Cardiac fibroblast (primary cell): ENCODE data around the gene ACSBG1.

Source experiments
- DNase-seq, 2 donors: peaks; one replicate each; pipeline versions ENCODE4 v3.0.0 to v3.0.0-alpha.2; 2010; ENCODE audit warnings: low read depth in 2 of 2
- H3K4me3 ChIP-seq, 2 donors: replicated peaks in 1 of 2; 1 replicate in 1 of 2; 2 replicates in 1 of 2; pipeline ENCODE4 v1.5.1; 2011; ENCODE audit warnings: low read depth in 2 of 2, low read length in 2 of 2, mild to moderate bottlenecking in 2 of 2, moderate library complexity in 1 of 2
- CTCF ChIP-seq: IDR thresholded peaks from one replicate; pipeline ENCODE4 v1.5.1; 2011; ENCODE audit warnings: low read depth, mild to moderate bottlenecking, low read length, inconsistent platforms

Gene ACSBG1

GRCh38 chr15:78233496-78233895, 869 bp downstream of the ACSBG1 start:
- DNase-seq, result no peak
- H3K4me3 ChIP-seq, result no peak overlapping the region

GRCh38 chr15:78232951-78233350, 1.4 kb downstream of the ACSBG1 start:
- TF ChIP-seq CTCF, result no peak
- DNase-seq, result no peak
- no peak overlapping the region for H3K4me3 ChIP-seq

More at GRCh38 chr15:78233496-78233895, 869 bp downstream of the ACSBG1 start:
- TF ChIP-seq CTCF, result no peak

DNA sequence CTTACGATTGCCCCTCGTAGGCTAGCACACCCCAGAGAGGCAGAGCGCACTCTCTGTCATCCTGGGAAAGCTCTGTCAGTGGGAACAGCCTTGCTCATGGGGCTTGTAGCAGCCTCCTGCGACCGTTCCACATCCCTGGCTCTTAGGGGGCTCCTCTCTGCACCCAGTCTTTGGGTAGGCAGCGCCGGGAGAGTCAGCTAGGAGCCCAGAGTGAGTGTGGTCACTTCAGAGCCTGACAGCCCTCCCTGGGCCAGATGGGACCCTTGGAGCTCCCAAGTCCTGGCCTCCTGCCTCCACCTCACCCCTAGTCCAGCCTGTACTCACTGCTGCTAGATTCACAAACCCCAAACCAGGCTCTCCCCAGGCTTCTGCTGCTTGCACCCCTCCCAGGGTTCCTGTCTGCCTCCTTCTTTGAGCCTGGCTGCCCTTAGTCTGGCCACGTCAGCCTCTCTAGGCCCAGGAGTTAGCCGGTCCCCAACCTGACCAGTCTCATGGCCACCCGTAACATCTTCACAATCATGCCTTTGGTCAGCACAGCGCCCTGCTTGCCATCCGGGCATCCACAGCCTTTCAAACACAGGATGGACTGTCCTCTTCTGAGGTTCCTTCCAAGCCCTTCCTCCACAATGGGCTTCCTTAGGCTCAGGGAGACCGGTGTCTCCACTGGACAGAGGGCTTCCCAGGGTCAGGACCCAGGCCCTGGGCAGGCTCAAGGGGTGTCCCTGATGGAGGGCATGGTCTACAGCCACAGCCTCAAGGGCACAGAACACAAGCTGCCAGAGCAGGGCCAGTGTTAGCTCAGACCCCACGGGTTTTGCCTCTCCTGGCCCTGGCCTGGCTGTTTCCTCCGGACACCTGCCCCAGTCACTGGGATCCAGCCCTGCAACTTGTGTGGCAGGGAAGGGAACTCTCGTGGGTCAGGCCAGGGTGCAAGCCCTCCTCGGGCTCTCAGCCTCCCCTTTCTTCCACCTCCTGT, 4.6 kb downstream of the ACSBG1 start:
- no peak overlapping the region for H3K4me3 ChIP-seq
- DNase-seq, result no peak
- TF ChIP-seq CTCF, result no peak

GRCh38 chr15:78228356-78228996, 5.9 kb downstream of the ACSBG1 start:
- H3K4me3 ChIP-seq, result no peak overlapping the region
- TF ChIP-seq CTCF, result no peak
- no peak for DNase-seq

DNA sequence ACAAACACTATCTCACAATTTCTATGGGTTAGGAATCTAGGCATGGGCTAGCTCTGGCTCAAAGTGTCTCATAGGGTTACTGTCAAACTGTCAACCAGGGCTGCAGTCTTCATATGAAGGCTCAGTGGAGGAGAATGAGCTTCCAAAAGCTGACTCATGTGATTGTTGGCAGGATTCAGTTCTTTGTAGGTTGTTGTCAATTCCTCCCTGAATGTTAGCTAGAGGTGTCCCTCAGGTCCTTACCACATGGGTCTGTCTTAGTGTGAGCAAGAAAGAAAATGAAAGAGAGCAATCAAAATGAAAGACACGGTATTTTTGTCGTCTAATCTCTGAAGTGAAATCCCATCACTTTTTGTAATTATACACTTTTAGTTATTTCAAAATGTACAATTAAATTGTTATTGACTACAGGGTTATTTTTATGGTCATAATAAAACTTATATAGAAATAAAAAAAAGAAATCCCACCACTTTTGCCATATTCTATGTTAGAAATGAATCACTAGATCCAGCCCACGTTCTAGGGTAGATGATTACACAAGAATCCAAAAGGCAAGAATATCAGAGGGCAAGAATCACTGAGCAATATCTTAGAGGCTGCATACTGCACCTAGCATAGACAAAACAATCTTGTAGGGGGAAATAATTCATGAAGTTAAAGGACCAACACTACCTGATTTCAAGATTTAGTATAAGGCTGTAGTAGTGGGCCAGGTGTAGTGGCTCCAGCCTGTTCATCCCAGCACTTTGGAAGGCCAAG, 8.4 kb downstream of the ACSBG1 start:
- TF ChIP-seq CTCF, result no peak
- peak in 1 of 2 donors; percentile 49 for DNase-seq
- no peak overlapping the region for H3K4me3 ChIP-seq

GRCh38 chr15:78224023-78224411, 10.3 kb downstream of the ACSBG1 start:
- DNase-seq, result peak; percentile 31
- TF ChIP-seq CTCF, result no peak

More at GRCh38 chr15:78224023-78224411, 10.3 kb downstream of the ACSBG1 start:
- H3K4me3 ChIP-seq, result no peak overlapping the region
